ENCODE results near the gene MYO15B. TPM values are rescaled to one million over a fixed set of nuclear protein-coding genes. Genes with fewer than 3 reads are reported as not detected.

Gene MYO15B
- total and polyA plus RNA-seq, 2 of the 13 experiments (the other 11 are each of a cell fraction or from before 2014, with no cell fraction given) = 2.8 to 8.1 TPM

- 69% methylated on average over 15 of the region's 15 CpGs for WGBS (ENCODE audit: low lambda C conversion rate)
- no peak for TF ChIP-seq CBX1 (IDR thresholded peaks at IDR 0.05; ENCODE audit: low read depth)
- peak; percentile 79 for TF ChIP-seq ESRRA (CRISPR knock-in tag; IDR thresholded peaks at IDR 0.05; ENCODE audit: low read depth)
- no peak for TF ChIP-seq CC2D1A (CRISPR knock-in tag; IDR thresholded peaks at IDR 0.05)
- no peak for TF ChIP-seq ZNF816 (CRISPR knock-in tag; IDR thresholded peaks at IDR 0.05; ENCODE audit: borderline replicate concordance)
- TF ChIP-seq ZMYM4 (CRISPR knock-in tag; IDR thresholded peaks at IDR 0.05) = no peak
- TF ChIP-seq ETS1 (CRISPR knock-in tag; IDR thresholded peaks at IDR 0.05) = 0 out of 2 replicates have a peak, but pooled peaks have one; percentile 30
- no peak for TF ChIP-seq MAZ (IDR thresholded peaks at IDR 0.05; ENCODE audit: borderline replicate concordance, low read depth, low read length)
- no peak for TF ChIP-seq MAZ (CRISPR knock-in tag; IDR thresholded peaks at IDR 0.05; ENCODE audit: low read depth)
- no peak for TF ChIP-seq AGO2 (optimal IDR thresholded peaks at IDR 0.05; ENCODE audit: low read depth, low read length)
- 0 out of 2 replicates have a peak, but pooled peaks have one; percentile 13 for TF ChIP-seq RXRA (CRISPR knock-in tag; IDR thresholded peaks at IDR 0.05)
- TF ChIP-seq HNF1B (CRISPR knock-in tag; IDR thresholded peaks at IDR 0.05) = no peak
- TF ChIP-seq ZBTB1 (CRISPR knock-in tag; IDR thresholded peaks at IDR 0.05; ENCODE audit: borderline replicate concordance) = 0 out of 2 replicates have a peak, but pooled peaks have one; percentile 47
- TF ChIP-seq MTF1 (CRISPR knock-in tag; IDR thresholded peaks at IDR 0.05) = no peak
- TF ChIP-seq ZNF687 (CRISPR knock-in tag; IDR thresholded peaks at IDR 0.05) = no peak
- no peak for TF ChIP-seq ZNF263 (CRISPR knock-in tag; IDR thresholded peaks at IDR 0.05)
- no peak for TF ChIP-seq ZNF572 (CRISPR knock-in tag; IDR thresholded peaks at IDR 0.05)
- TF ChIP-seq NFRKB (IDR thresholded peaks at IDR 0.05) = no peak
- no peak for TF ChIP-seq KDM6A (CRISPR knock-in tag; IDR thresholded peaks at IDR 0.05; ENCODE audit: low read depth)
- TF ChIP-seq STAG1 (CRISPR knock-in tag; IDR thresholded peaks at IDR 0.05) = no peak
- no peak for TF ChIP-seq PHB2 (IDR thresholded peaks at IDR 0.05; ENCODE audit: partially characterized antibody)
- no peak for TF ChIP-seq NR1H2 (CRISPR knock-in tag; IDR thresholded peaks at IDR 0.05; ENCODE audit: borderline replicate concordance, low read depth)
Observed at GRCh38 chr17:75622771-75623273, 35.2 kb downstream of the MYO15B start.

More at GRCh38 chr17:75622771-75623273, 35.2 kb downstream of the MYO15B start:
- Histone ChIP-seq H3K27me3 (ENCODE audit: control insufficient read depth in 1 of 2, insufficient read depth in 2 of 2, low read length in 2 of 2) (no peaks in the 10 kb centered on the region), H3K79me2 (ENCODE audit: insufficient read depth, low read length) (no peaks in the 10 kb centered on the region), H3K27ac (ENCODE audit: extremely low read length, insufficient read depth, low read length) (no peak overlapping the region), H3K4me3 (replicated peaks in 1 of 3; ENCODE audit: insufficient read depth in 1 of 3, low read depth in 2 of 3, low read length in 3 of 3) (no peak overlapping the region), H3K9me3 (ENCODE audit: low read length) (no peaks in the 10 kb centered on the region), H3K9ac (ENCODE audit: insufficient read depth, low read depth, low read length) (no peak overlapping the region), H3K4me2 (ENCODE audit: low read depth, low read length) (no peak overlapping the region), H3K36me3 (replicated peaks in 1 of 2; ENCODE audit: control insufficient read depth in 1 of 2, insufficient read depth in 2 of 2, low read length in 2 of 2) (peaks cover 0 to 2% of the 10 kb centered on the region in 2 experiments; a peak in 1 of 5 replicates), H3K4me1 (ENCODE audit: insufficient read depth, low read length) (peaks cover 6% of the 10 kb centered on the region; the same call in 1 of the 2 replicates), H4K20me1 (ENCODE audit: insufficient read depth, low read length) (no peaks in the 10 kb centered on the region; the same call in 1 of the 2 replicates), H2AFZ (ENCODE audit: low read length) (no peak overlapping the region)
- no peak for ATAC-seq
- POLR2A ChIA-PET = interaction anchor here (3.7 kb wide), 1 partner anchor 10 kb away, joined by 12 read pairs; the partner anchor contains the start of gene SMIM5
- DNase-seq (ENCODE audit: low spot score) = no peak
- no TSS peak for BruUV-seq (replicated peaks)
- intact Hi-C loops (cut with micrococcal nuclease; ENCODE audit: unreplicated experiment) = no loop called here
- no peak for FAIRE-seq
- CTCF ChIA-PET (ENCODE audit: low intra/inter-chr PET ratio, low total read pairs) = no interaction called here
- in situ Hi-C loops (cut with HindIII; ENCODE audit: extremely low pct_ligation_motif_present, low pct_unique_long_range_greater_than_20kb) = no loop called here

Data from HepG2 (cell line).